SK-N-MC (cell line): ENCODE results near the gene NEMP2.

ENCODE experiments used
- EZH2 ChIP-seq: fragments of 200-600 bp; sonication (generic); IDR thresholded peaks from one replicate; pipeline ENCODE4 v1.6.1; 2017; ENCODE audit warnings: antibody characterized with exemption
- FOXP2 ChIP-seq: optimal IDR thresholded peaks from 2 replicates; pipeline ENCODE3; 2011; ENCODE audit warnings: mild to moderate bottlenecking, moderate library complexity; ENCODE audit not compliant: insufficient read depth; ENCODE audit errors: extremely low read length, control extremely low read depth
- POLR2AphosphoS5 ChIP-seq: IDR thresholded peaks from 2 replicates; pipeline ENCODE4 v1.6.1; 2012; ENCODE audit warnings: mild to moderate bottlenecking, low read depth, low read length, borderline replicate concordance

GRCh38 chr2:190575263-190575662 lies 40.7 kb upstream of the NEMP2 start:
- TF ChIP-seq EZH2 (no peak), POLR2AphosphoS5 (no peak), FOXP2 (no peak)
